K562 (cell line): ENCODE measurements around the gene ZNF71.

ENCODE experiments used
- GATA2 ChIP-seq: sonication (generic); formaldehyde crosslinking; IDR thresholded peaks from 2 replicates; pipeline ENCODE4 v1.4.0; 2020; ENCODE audit warnings: mild to moderate bottlenecking, missing genetic modification reagents
- MXI1 ChIP-seq: IDR thresholded peaks from 2 replicates; pipeline ENCODE4 v1.6.1; 2011; ENCODE audit warnings: low read depth, mild to moderate bottlenecking, improper control_type of control experiment, low read length
- NFYB ChIP-seq: IDR thresholded peaks from 2 replicates; pipeline ENCODE4 v1.6.1; 2011; ENCODE audit warnings: mild to moderate bottlenecking, moderate library complexity; ENCODE audit not compliant: insufficient read length; ENCODE audit errors: extremely low read depth
- STAT5B ChIP-seq: fragments of 250-450 bp; sonication (Bioruptor Pico); IDR thresholded peaks from 2 replicates; pipeline ENCODE4 v1.8.0; 2021; ENCODE audit warnings: mild to moderate bottlenecking, inconsistent platforms
- TCF3 ChIP-seq: sonication (generic); formaldehyde crosslinking; IDR thresholded peaks from 2 replicates; pipeline ENCODE4 v1.4.0; 2020; ENCODE audit warnings: mild to moderate bottlenecking, missing genetic modification reagents
- ZBTB11 ChIP-seq, 3 experiments: fragments of 200-800 bp in 1 of 3; fragments of 250-450 bp in 1 of 3; fragments of 450-650 bp in 1 of 3; sonication (Bioruptor Pico) in 1 of 3; sonication (Bioruptor generic) in 1 of 3; formaldehyde crosslinking in 1 of 3; IDR thresholded peaks; 2 replicates each; pipeline versions ENCODE4 v1.6.1 to v1.8.0; 2016 to 2022; ENCODE audit warnings: mild to moderate bottlenecking in 2 of 3, missing genetic modification characterization in 2 of 3, missing compliant biosample characterization in 1 of 3, moderate library complexity in 1 of 3
- ZNF217 ChIP-seq: sonication (generic); formaldehyde crosslinking; IDR thresholded peaks from 2 replicates; pipeline ENCODE4 v1.8.0; 2022; ENCODE audit warnings: mild to moderate bottlenecking, missing genetic modification reagents
- ZNF586 ChIP-seq: fragments of 450-650 bp; formaldehyde crosslinking; conservative IDR thresholded peaks from 2 replicates; pipeline ENCODE4 v1.4.0; 2020; ENCODE audit warnings: mild to moderate bottlenecking, moderate library complexity

GRCh38 chr19:56670401-56670960, 75.4 kb downstream of the ZNF71 start:
- TF ChIP-seq TCF3 (no peak), NFYB (no peak), MXI1 (no peak), ZBTB11 (CRISPR knock-in tag; IDR thresholded peaks at IDR 0.05) (no peak), STAT5B (CRISPR knock-in tag) (no peak), ZNF217 (CRISPR knock-in tag) (no peak), ZNF586 (CRISPR knock-in tag) (no peak), GATA2 (CRISPR knock-in tag) (no peak)
